GM23338 (cell line): ENCODE measurements around the gene MFSD6. TPM values are rescaled to one million over a fixed set of nuclear protein-coding genes. Genes with fewer than 3 reads are reported as not detected.

Experiments
- ATAC-seq: fragments of 200-7000 bp; cut with Tn5 transposase; 3 replicates; pipeline ENCODE4 v1.9.1; 2020
- DNase-seq: peaks from one replicate; pipeline ENCODE4 v3.0.0-alpha.2; 2015; ENCODE audit warnings: low spot score
- H2AFZ ChIP-seq: fragments of 200-600 bp; sonication (generic); 2 replicates; pipeline ENCODE4 v1.8.0; 2016; ENCODE audit warnings: antibody characterized with exemption, mild to moderate bottlenecking, moderate library complexity
- H3F3A ChIP-seq: fragments of 200-600 bp; sonication (generic); replicated peaks from 2 replicates; pipeline ENCODE4 v1.8.0; 2017; ENCODE audit warnings: antibody characterized with exemption, mixed run types, low read depth
- H3K27ac ChIP-seq: fragments of 200-600 bp; sonication (generic); 2 replicates; pipeline ENCODE4 v1.6.1; 2016; ENCODE audit warnings: low read depth
- H3K27me3 ChIP-seq: fragments of 200-600 bp; sonication (generic); 2 replicates; pipeline ENCODE4 v1.8.0; 2016; ENCODE audit warnings: mild to moderate bottlenecking, mixed run types, moderate library complexity; ENCODE audit not compliant: insufficient read depth
- H3K36me3 ChIP-seq: fragments of 200-600 bp; sonication (generic); 2 replicates; pipeline ENCODE4 v1.8.0; 2016; ENCODE audit warnings: mild to moderate bottlenecking; ENCODE audit not compliant: insufficient read depth
- H3K4me1 ChIP-seq: fragments of 200-600 bp; sonication (generic); 2 replicates; pipeline ENCODE4 v1.8.0; 2016; ENCODE audit warnings: mild to moderate bottlenecking, moderate library complexity; ENCODE audit not compliant: insufficient read depth
- H3K4me2 ChIP-seq: fragments of 200-600 bp; sonication (generic); 2 replicates; pipeline ENCODE4 v1.7.1; 2017; ENCODE audit warnings: mixed run types
- H3K4me3 ChIP-seq: fragments of 200-600 bp; sonication (generic); 2 replicates; pipeline ENCODE4 v1.6.1; 2016; ENCODE audit warnings: mixed run types
- H3K79me2 ChIP-seq: fragments of 200-600 bp; sonication (generic); replicated peaks from 2 replicates; pipeline ENCODE4 v1.8.0; 2017; ENCODE audit warnings: mild to moderate bottlenecking; ENCODE audit not compliant: insufficient read depth
- H3K9me2 ChIP-seq: fragments of 200-600 bp; sonication (generic); 2 replicates; pipeline ENCODE4 v1.8.0; 2017; ENCODE audit not compliant: insufficient read depth
- H4K20me1 ChIP-seq: fragments of 200-600 bp; sonication (generic); replicated peaks from 2 replicates; pipeline ENCODE4 v1.8.0; 2017; ENCODE audit warnings: mild to moderate bottlenecking; ENCODE audit not compliant: insufficient read depth
- H3K27ac Mint-ChIP-seq: 2 replicates; pipeline ENCODE4 v1.8.0; 2020; ENCODE audit warnings: inconsistent platforms, mild to moderate bottlenecking, moderate library complexity, mixed read lengths
- H3K27me3 Mint-ChIP-seq: 3 replicates; pipeline ENCODE4 v1.8.0; 2022; ENCODE audit warnings: low read depth, mild to moderate bottlenecking, moderate library complexity, mixed read lengths, inconsistent platforms; ENCODE audit not compliant: insufficient read depth, poor library complexity
- H3K36me3 Mint-ChIP-seq: 3 replicates; pipeline ENCODE4 v1.8.0; 2021; ENCODE audit warnings: low read depth, mild to moderate bottlenecking, inconsistent platforms, moderate library complexity, mixed read lengths
- H3K4me1 Mint-ChIP-seq: 3 replicates; pipeline ENCODE4 v1.8.0; 2020; ENCODE audit warnings: mild to moderate bottlenecking, inconsistent platforms, mixed read lengths
- H3K4me3 Mint-ChIP-seq: 3 replicates; pipeline ENCODE4 v1.8.0; 2021; ENCODE audit warnings: moderate library complexity, mild to moderate bottlenecking, inconsistent platforms, mixed read lengths
- H3K9me3 Mint-ChIP-seq: 3 replicates; pipeline ENCODE4 v1.8.0; 2020; ENCODE audit warnings: moderate library complexity, mild to moderate bottlenecking, inconsistent platforms, mixed read lengths
- EZH2phosphoT487 ChIP-seq: fragments of 200-600 bp; sonication (generic); IDR thresholded peaks from one replicate; pipeline ENCODE4 v1.8.1; 2018; ENCODE audit warnings: antibody characterized with exemption; ENCODE audit not compliant: unreplicated experiment
- JUNB ChIP-seq: IDR thresholded peaks from one replicate; pipeline ENCODE4 v1.6.1; 2016; ENCODE audit warnings: antibody characterized with exemption; ENCODE audit not compliant: unreplicated experiment
- NANOG ChIP-seq: IDR thresholded peaks from 2 replicates; pipeline ENCODE4 v1.6.1; 2016; ENCODE audit warnings: antibody characterized with exemption, borderline replicate concordance
- POLR2AphosphoS5 ChIP-seq: IDR thresholded peaks from 2 replicates; pipeline ENCODE4 v1.6.1; 2016; ENCODE audit warnings: antibody characterized with exemption, low read depth
- STAT1 ChIP-seq: IDR thresholded peaks from one replicate; pipeline ENCODE4 v1.6.1; 2016; ENCODE audit warnings: antibody characterized with exemption; ENCODE audit not compliant: unreplicated experiment
- ZNF331 ChIP-seq: fragments of 250-450 bp; sonication (Bioruptor Pico); IDR thresholded peaks from 2 replicates; pipeline ENCODE4 v1.5.0; 2020; ENCODE audit warnings: low read depth, mild to moderate bottlenecking, moderate library complexity
- polyA plus RNA-seq: library from polyadenylated mRNA; unstranded; fragments of >200 nt; fragmentation: Nextera tagmentation; extraction: Ambion mirVana; gene quantifications from 2 replicates; pipeline ENCODE4 v1.2.1, GENCODE V29; 2016
- total RNA-seq: library from RNA; depleted of rRNA; stranded (reverse); fragments of >200 nt; shearing (Covaris generic); gene quantifications from 2 replicates; pipeline ENCODE4 v1.2.3, GENCODE V29; 2014
- TF ChIP-seq, protein P1 (sequence below): fragments of 250-450 bp; sonication (Bioruptor Pico); IDR thresholded peaks from 2 replicates; pipeline ENCODE4 v1.5.0; 2020; ENCODE audit warnings: mild to moderate bottlenecking, moderate library complexity
- TF ChIP-seq, protein P2 (sequence below): IDR thresholded peaks from one replicate; pipeline ENCODE4 v1.6.1; 2018; ENCODE audit warnings: antibody characterized with exemption; ENCODE audit not compliant: unreplicated experiment

Gene MFSD6
- total and polyA plus RNA-seq, 2 experiments from 2014 or later: 2.3 to 9.6 TPM

DNA sequence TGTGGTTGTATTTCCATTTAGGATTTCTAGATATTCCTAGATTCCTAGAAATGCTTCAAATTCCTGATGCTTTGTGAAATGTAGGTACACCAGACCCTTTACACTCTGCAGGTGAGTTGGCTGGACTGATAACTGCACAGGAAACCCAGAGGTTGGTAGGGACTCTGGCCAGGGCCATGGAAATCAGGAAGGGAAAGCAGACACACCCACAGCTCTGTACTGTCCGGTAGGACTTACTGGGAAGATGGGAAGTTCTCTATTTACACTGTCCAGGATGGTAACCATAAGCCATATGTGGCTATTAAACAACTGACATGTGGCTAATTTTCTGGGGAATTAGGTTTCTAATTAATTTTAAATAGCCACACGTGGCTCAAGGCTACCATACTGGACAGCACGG is 94.9 kb downstream of the MFSD6 start:
- no peak overlapping the region for H3K27ac Mint-ChIP-seq
- H3K27ac ChIP-seq: no peak overlapping the region

DNA sequence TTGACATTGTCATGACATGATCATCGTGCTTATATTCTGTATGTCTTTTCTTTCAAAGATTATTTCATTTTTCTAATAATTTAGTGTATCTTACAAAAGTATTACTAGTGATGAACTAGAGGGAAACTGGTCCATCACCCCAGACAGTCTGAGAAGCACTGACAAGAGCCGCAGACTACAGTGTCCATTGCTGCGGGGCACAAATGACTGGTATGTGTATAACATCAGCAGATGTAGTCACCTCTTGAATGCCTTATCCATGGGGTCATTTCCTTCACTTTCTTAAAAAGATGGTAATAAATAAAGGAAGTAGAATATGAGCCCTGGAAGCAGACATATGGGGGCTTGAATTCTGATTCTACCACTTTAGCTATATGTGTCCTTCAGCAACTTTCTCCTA is 96.8 kb downstream of the MFSD6 start:
- no peak overlapping the region for H3K27ac Mint-ChIP-seq
- H3K36me3 Mint-ChIP-seq: no peaks in the 10 kb centered on the region
- H3K36me3 ChIP-seq: no peaks in the 10 kb centered on the region
- H3K4me2 ChIP-seq: no peak overlapping the region
- H3F3A ChIP-seq: no peaks in the 10 kb centered on the region
- H3K79me2 ChIP-seq: no peaks in the 10 kb centered on the region
- H3K27ac ChIP-seq: no peak overlapping the region
- no peaks in the 10 kb centered on the region for H3K9me3 Mint-ChIP-seq
- H3K27me3 Mint-ChIP-seq: no peaks in the 10 kb centered on the region
- H3K4me3 ChIP-seq: no peak overlapping the region
- H3K4me3 Mint-ChIP-seq: no peak overlapping the region
- no peaks in the 10 kb centered on the region for H4K20me1 ChIP-seq
- H3K4me1 ChIP-seq: peaks cover 9% of the 10 kb centered on the region
- no peaks in the 10 kb centered on the region for H3K27me3 ChIP-seq
- peaks cover 10% of the 10 kb centered on the region for H3K4me1 Mint-ChIP-seq
- ATAC-seq: no peak
- DNase-seq: no peak
- no peaks in the 10 kb centered on the region for H3K9me2 ChIP-seq
- H2AFZ ChIP-seq: no peak overlapping the region
- TF ChIP-seq, protein P1, sequence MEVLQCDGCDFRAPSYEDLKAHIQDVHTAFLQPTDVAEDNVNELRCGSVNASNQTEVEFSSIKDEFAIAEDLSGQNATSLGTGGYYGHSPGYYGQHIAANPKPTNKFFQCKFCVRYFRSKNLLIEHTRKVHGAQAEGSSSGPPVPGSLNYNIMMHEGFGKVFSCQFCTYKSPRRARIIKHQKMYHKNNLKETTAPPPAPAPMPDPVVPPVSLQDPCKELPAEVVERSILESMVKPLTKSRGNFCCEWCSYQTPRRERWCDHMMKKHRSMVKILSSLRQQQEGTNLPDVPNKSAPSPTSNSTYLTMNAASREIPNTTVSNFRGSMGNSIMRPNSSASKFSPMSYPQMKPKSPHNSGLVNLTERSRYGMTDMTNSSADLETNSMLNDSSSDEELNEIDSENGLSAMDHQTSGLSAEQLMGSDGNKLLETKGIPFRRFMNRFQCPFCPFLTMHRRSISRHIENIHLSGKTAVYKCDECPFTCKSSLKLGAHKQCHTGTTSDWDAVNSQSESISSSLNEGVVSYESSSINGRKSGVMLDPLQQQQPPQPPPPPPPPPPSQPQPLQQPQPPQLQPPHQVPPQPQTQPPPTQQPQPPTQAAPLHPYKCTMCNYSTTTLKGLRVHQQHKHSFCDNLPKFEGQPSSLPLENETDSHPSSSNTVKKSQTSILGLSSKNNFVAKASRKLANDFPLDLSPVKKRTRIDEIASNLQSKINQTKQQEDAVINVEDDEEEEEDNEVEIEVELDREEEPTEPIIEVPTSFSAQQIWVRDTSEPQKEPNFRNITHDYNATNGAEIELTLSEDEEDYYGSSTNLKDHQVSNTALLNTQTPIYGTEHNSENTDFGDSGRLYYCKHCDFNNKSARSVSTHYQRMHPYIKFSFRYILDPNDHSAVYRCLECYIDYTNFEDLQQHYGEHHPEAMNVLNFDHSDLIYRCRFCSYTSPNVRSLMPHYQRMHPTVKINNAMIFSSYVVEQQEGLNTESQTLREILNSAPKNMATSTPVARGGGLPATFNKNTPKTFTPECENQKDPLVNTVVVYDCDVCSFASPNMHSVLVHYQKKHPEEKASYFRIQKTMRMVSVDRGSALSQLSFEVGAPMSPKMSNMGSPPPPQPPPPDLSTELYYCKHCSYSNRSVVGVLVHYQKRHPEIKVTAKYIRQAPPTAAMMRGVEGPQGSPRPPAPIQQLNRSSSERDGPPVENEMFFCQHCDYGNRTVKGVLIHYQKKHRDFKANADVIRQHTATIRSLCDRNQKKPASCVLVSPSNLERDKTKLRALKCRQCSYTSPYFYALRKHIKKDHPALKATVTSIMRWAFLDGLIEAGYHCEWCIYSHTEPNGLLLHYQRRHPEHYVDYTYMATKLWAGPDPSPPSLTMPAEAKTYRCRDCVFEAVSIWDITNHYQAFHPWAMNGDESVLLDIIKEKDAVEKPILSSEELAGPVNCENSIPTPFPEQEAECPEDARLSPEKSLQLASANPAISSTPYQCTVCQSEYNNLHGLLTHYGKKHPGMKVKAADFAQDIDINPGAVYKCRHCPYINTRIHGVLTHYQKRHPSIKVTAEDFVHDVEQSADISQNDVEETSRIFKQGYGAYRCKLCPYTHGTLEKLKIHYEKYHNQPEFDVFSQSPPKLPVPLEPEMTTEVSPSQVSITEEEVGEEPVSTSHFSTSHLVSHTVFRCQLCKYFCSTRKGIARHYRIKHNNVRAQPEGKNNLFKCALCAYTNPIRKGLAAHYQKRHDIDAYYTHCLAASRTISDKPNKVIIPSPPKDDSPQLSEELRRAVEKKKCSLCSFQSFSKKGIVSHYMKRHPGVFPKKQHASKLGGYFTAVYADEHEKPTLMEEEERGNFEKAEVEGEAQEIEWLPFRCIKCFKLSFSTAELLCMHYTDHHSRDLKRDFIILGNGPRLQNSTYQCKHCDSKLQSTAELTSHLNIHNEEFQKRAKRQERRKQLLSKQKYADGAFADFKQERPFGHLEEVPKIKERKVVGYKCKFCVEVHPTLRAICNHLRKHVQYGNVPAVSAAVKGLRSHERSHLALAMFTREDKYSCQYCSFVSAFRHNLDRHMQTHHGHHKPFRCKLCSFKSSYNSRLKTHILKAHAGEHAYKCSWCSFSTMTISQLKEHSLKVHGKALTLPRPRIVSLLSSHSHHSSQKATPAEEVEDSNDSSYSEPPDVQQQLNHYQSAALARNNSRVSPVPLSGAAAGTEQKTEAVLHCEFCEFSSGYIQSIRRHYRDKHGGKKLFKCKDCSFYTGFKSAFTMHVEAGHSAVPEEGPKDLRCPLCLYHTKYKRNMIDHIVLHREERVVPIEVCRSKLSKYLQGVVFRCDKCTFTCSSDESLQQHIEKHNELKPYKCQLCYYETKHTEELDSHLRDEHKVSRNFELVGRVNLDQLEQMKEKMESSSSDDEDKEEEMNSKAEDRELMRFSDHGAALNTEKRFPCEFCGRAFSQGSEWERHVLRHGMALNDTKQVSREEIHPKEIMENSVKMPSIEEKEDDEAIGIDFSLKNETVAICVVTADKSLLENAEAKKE (CRISPR knock-in tag): no peak
- TF ChIP-seq, protein P2, sequence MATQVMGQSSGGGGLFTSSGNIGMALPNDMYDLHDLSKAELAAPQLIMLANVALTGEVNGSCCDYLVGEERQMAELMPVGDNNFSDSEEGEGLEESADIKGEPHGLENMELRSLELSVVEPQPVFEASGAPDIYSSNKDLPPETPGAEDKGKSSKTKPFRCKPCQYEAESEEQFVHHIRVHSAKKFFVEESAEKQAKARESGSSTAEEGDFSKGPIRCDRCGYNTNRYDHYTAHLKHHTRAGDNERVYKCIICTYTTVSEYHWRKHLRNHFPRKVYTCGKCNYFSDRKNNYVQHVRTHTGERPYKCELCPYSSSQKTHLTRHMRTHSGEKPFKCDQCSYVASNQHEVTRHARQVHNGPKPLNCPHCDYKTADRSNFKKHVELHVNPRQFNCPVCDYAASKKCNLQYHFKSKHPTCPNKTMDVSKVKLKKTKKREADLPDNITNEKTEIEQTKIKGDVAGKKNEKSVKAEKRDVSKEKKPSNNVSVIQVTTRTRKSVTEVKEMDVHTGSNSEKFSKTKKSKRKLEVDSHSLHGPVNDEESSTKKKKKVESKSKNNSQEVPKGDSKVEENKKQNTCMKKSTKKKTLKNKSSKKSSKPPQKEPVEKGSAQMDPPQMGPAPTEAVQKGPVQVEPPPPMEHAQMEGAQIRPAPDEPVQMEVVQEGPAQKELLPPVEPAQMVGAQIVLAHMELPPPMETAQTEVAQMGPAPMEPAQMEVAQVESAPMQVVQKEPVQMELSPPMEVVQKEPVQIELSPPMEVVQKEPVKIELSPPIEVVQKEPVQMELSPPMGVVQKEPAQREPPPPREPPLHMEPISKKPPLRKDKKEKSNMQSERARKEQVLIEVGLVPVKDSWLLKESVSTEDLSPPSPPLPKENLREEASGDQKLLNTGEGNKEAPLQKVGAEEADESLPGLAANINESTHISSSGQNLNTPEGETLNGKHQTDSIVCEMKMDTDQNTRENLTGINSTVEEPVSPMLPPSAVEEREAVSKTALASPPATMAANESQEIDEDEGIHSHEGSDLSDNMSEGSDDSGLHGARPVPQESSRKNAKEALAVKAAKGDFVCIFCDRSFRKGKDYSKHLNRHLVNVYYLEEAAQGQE: no peak
- TF ChIP-seq JUNB (no peak), POLR2AphosphoS5 (no peak)

More for the DNA sequence above, 94.9 kb downstream of the MFSD6 start:
- H3K36me3 Mint-ChIP-seq: no peaks in the 10 kb centered on the region
- H3K36me3 ChIP-seq: no peaks in the 10 kb centered on the region
- H4K20me1 ChIP-seq: no peaks in the 10 kb centered on the region
- DNase-seq: no peak
- H3K27me3 ChIP-seq: no peaks in the 10 kb centered on the region
- no peaks in the 10 kb centered on the region for H3F3A ChIP-seq
- no peak overlapping the region for H3K4me2 ChIP-seq
- H3K9me2 ChIP-seq: no peaks in the 10 kb centered on the region
- H3K27me3 Mint-ChIP-seq: no peaks in the 10 kb centered on the region
- H3K4me1 Mint-ChIP-seq: peaks cover 14% of the 10 kb centered on the region
- peaks cover 10% of the 10 kb centered on the region for H3K4me1 ChIP-seq
- H3K4me3 Mint-ChIP-seq: no peak overlapping the region
- no peak overlapping the region for H3K4me3 ChIP-seq
- no peaks in the 10 kb centered on the region for H3K79me2 ChIP-seq
- no peak overlapping the region for H2AFZ ChIP-seq
- TF ChIP-seq, protein P2: no peak
- TF ChIP-seq JUNB: no peak
- no peak for TF ChIP-seq STAT1
- no peak for TF ChIP-seq ZNF331 (CRISPR knock-in tag)
- TF ChIP-seq EZH2phosphoT487: no peak
- no peak for TF ChIP-seq NANOG
- H3K9me3 Mint-ChIP-seq: no peaks in the 10 kb centered on the region
- ATAC-seq: no peak
